Measurements from ENCODE around the gene BABAM2.
"Not testable (repeated sequence)": the region's sequence is repeated elsewhere in the genome, so short reads cannot be mapped to it uniquely, and the experiment has no call there.

BABAM2 gene

DNA sequence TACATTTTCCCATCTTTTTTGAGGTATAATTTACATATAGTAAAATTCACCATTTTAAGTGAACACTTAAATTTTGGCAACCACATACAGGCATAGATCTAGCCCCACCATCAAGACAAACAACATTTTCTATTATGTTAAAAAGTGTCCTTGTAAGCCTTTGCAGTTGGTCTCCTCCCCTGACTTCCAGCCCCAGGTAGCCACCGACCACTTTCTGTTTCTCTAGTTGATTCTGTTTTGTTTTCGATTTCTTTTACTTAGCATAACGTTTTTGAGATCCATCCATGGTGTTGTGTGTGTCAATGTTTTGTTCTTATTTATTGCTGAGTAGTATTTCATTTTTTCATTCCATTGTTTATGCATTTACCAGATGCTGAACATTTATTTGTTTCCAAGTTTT lies 366.7 kb downstream of the BABAM2 start:
- H3K4me3 ChIP-seq (ENCODE audit: low read length): no peak overlapping the region
- no peak for TF ChIP-seq ZNF274 (IDR thresholded peaks at IDR 0.05; ENCODE audit: low read depth, low read length)

DNA sequence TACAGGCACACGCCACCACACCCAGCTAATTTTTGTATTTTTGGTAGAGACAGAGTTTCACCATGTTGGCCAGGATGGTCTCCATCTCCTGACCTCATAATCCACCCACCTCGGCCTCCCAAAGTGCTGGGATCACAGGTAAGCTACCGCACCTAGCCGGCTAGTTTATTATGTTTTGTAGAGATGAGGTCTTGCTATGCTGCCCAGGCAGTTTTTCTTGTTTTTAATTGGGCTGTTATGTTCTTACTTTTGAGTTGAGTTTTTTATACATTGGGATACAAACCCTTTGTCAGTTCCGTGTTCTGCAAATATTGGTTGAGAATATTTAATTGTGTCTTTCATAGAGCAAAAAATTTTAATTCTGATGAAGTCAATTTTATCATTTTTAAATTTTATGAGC lies 368.7 kb downstream of the BABAM2 start:
- H3K4me3 ChIP-seq (ENCODE audit: low read length): not testable (repeated sequence)

GRCh38 chr2:28263690-28264089 lies 373.2 kb downstream of the BABAM2 start:
- H3K4me3 ChIP-seq (ENCODE audit: low read length): no peak overlapping the region
- TF ChIP-seq ZNF274 (IDR thresholded peaks at IDR 0.05; ENCODE audit: low read depth, low read length): no peak

- no peak for TF ChIP-seq ZNF274 (IDR thresholded peaks at IDR 0.05; ENCODE audit: low read depth, low read length)
- no peak overlapping the region for H3K4me3 ChIP-seq (ENCODE audit: low read length)
These were observed 376.8 kb downstream of the BABAM2 start for GRCh38 chr2:28267282-28267681.

DNA sequence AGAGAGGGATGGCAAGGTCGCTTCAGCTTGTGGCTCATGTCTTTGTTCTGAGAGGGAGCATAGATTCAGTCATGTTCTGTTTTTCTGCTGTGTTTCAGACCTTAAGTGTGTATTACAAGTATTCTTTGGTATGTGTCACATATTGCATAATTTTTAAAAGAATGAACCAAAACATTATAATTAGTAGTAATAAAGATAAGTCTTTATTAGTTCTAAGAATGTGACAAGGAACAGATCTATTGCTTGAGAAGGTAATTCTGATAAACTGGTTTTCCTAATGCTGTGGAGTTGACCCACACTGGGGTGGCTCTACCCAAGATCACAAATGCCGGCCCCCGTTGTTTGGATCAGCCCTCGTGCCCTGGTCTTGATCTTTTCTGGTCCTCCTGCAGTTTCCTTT lies 377.9 kb downstream of the BABAM2 start:
- no peak overlapping the region for H3K4me3 ChIP-seq (ENCODE audit: low read length)
- TF ChIP-seq ZNF274 (IDR thresholded peaks at IDR 0.05; ENCODE audit: low read depth, low read length): no peak

GRCh38 chr2:28269019-28269784 lies 378.7 kb downstream of the BABAM2 start:
- no peak overlapping the region for H3K4me3 ChIP-seq (ENCODE audit: low read length)
- TF ChIP-seq ZNF274 (IDR thresholded peaks at IDR 0.05; ENCODE audit: low read depth, low read length): no peak

DNA sequence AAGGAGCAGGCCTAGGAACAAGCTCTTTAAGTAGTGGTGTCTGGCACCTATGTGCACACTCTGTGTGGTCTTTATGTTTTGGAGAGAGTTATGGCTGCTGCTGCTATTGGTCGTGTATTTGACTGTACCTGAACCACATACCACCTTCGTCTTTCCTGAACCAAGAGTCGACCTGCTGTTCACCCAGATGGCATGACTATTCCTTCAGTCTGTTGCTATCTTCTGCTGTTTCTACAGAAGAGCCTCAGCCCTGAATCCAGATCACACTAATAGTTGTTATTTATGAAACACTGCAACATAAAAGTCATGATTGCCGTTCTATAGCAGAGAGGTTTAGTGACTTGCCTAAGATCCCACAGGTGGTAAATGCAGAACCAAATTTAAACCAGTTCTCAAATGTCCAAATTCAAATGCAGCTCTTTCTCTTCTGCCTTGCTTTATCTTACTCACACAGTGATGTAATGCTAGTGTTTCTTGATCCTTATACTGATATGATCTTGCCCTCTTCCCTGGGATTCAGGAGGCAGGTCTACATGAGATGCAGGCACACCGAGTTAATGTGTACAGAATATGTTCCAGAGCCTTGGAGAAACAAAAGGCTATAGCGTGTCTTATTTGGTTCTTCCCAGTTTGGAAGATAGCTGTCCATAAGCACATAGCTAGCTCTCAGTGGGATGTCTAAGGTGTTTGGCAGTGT lies 380.1 kb downstream of the BABAM2 start:
- no peak for TF ChIP-seq ZNF274 (IDR thresholded peaks at IDR 0.05; ENCODE audit: low read depth, low read length)

DNA sequence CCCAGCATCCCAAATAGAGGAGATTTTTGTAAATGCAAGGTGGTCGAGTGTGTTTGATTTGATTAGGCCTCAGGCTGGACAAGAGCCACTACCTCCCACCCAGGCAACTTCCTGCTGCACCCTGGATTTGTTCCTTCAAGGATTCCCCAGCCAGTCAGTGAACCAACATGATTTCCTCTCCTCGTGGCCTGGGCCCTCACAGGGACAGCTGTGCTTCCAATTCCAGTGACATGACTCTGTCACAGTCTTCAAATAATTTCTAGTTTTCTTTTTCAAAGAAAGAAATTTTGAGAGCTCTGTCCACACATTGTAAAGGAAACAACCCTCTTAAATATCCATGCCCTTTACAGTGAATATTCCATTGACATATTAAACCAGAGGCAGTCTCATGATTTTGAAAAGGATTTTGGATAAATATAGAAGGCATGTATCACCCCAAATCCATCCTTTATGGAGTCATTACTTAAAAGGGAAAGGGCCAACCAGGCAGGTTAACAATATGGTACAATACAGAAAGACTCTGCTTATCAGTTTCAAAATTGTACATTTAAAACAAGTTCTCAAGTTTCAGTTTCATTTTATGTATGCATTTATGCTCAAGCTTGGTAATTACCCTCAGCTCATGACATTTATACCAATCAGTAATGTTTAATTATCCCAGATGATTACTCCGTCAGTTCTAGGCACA lies 380.8 kb downstream of the BABAM2 start:
- TF ChIP-seq ZNF274 (IDR thresholded peaks at IDR 0.05; ENCODE audit: low read depth, low read length): no peak
- no peak overlapping the region for H3K4me3 ChIP-seq (ENCODE audit: low read length)

More for the DNA sequence above, 380.1 kb downstream of the BABAM2 start:
- H3K4me3 ChIP-seq (ENCODE audit: low read length): no peak overlapping the region

DNA sequence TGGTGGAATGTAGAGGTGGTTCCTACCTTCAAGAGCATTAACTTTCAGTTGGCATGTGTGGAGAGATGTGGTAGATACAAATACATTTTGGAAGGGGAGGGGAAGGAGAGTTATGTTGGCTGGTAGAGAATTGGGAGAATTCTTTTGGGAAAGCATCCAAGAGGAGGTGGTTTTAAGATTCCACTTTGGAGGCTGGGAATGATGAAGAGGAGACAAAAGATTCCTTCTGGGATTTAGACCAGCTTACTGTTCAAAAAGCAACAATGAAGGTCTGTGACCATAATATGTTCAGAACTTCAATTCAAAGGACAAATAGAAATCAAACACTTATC lies 381.4 kb downstream of the BABAM2 start:
- H3K4me3 ChIP-seq (ENCODE audit: low read length): no peak overlapping the region
- TF ChIP-seq ZNF274 (IDR thresholded peaks at IDR 0.05; ENCODE audit: low read depth, low read length): no peak

DNA sequence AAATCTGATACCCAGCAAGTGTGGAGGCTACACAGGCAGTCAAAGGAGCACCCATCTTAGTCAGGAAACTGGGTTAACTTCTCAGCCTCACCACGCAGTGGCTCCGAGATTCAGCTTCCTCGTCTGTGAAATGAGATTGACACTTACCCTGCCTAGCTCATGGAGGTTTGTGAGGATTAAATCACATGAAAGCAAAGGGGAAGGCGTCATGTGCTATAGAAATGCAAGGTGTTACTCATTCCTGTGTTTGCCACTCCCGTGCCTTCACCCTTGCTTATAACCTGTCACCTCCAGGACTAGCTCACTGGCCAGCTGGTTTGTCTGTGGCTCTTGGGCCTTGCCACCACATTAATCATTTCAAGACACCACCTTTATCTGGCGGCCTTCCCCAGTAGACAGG lies 383.2 kb downstream of the BABAM2 start:
- no peak for TF ChIP-seq ZNF274 (IDR thresholded peaks at IDR 0.05; ENCODE audit: low read depth, low read length)
- no peak overlapping the region for H3K4me3 ChIP-seq (ENCODE audit: low read length)

- H3K4me3 ChIP-seq (ENCODE audit: low read length): no peak overlapping the region
- no peak for TF ChIP-seq ZNF274 (IDR thresholded peaks at IDR 0.05; ENCODE audit: low read depth, low read length)
These were observed 384.6 kb downstream of the BABAM2 start for GRCh38 chr2:28274911-28275685.

- no peak overlapping the region for H3K4me3 ChIP-seq (ENCODE audit: low read length)
These were observed 385.6 kb downstream of the BABAM2 start for GRCh38 chr2:28276076-28276618.

GRCh38 chr2:28276807-28277206 lies 386.3 kb downstream of the BABAM2 start:
- no peak overlapping the region for H3K4me3 ChIP-seq (ENCODE audit: low read length)
- TF ChIP-seq ZNF274 (IDR thresholded peaks at IDR 0.05; ENCODE audit: low read depth, low read length): no peak

More at GRCh38 chr2:28276076-28276618, 385.6 kb downstream of the BABAM2 start:
- TF ChIP-seq ZNF274 (IDR thresholded peaks at IDR 0.05; ENCODE audit: low read depth, low read length): no peak

- H3K4me3 ChIP-seq (ENCODE audit: low read length): no peak overlapping the region
- no peak for TF ChIP-seq ZNF274 (IDR thresholded peaks at IDR 0.05; ENCODE audit: low read depth, low read length)
These were observed 386.9 kb downstream of the BABAM2 start for GRCh38 chr2:28277466-28277865.
